Measurements from ENCODE around the gene PARP8. TPM values are rescaled to one million over a fixed set of nuclear protein-coding genes. Genes with fewer than 3 reads are reported as not detected.

PARP8 gene, protein sequence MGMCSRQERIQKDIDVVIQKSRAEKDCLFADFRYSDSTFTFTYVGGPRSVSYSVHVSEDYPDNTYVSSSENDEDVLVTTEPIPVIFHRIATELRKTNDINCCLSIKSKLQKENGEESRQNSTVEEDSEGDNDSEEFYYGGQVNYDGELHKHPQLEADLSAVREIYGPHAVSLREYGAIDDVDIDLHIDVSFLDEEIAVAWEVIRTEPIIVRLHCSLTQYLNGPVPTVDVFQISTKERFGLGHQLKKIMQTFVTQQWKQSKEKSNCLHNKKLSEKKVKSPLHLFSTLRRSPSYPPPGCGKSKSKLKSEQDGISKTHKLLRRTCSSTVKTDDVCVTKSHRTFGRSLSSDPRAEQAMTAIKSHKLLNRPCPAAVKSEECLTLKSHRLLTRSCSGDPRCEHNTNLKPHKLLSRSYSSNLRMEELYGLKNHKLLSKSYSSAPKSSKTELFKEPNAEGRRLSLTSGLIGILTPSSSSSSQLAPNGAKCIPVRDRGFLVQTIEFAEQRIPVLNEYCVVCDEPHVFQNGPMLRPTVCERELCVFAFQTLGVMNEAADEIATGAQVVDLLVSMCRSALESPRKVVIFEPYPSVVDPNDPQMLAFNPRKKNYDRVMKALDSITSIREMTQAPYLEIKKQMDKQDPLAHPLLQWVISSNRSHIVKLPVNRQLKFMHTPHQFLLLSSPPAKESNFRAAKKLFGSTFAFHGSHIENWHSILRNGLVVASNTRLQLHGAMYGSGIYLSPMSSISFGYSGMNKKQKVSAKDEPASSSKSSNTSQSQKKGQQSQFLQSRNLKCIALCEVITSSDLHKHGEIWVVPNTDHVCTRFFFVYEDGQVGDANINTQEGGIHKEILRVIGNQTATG
- total RNA-seq (2022; extraction: Qiagen RNA extraction), result 0.02 to 0.11 TPM (median 0.07 TPM) in 5 replicates

DNA sequence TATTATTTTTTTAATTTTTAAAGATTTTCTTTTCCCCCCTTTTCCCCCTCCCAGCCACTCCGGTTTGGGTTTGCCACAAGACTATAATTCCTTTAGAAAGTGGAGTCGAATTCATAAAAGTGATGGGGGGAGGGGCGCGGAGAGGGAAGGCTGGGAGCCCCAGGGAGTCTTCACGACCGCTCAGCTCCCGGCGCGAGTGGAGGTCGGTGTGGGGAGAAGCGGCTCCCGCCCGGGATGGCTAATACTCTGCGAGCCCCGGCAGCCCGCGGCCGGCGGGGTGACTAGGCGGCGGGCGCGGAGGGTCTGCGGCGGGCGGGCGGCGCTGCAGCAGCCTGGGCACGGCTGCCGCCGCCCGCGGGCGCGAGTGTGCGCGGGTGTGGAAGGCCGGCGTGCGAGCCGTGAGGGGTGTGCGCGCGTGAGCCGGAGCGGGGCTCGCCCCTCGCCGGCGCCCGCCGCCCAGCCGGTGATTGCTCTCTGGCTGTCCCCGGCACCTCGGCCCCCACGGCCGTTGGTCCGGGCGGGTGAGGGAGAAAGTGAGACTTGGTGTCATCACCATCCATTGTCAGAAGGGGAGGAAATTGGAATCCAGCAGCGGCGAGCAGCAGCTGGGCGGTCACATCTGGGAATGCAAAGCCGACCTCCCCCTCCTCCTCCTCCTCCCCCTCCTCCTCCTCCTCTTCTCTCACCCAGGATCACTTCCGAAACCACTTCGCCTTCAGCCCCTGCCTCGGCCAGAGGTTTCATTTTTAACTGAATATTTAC is at the start of gene PARP8:
TSS of gene PARP8 (plus strand) at position 377 of the 762 bp plus-strand sequence. CDS start 459 bp downstream, outside the sequence.

Other genes with a start within 250 kb of the PARP8 start
- gene EMB, start 225.3 kb upstream of the PARP8 start, total RNA-seq (2022; extraction: Qiagen RNA extraction), result 4.6 to 6.5 TPM (median 5.6 TPM) in 5 replicates

Measured in A549 treated with AZD2906 at 1 μM for 4 hours (cell line).